MM.1S (cell line): ENCODE measurements around the gene SFXN5.

Experiments used
- EZH2 ChIP-seq: fragments of 300-600 bp; sonication (generic); optimal IDR thresholded peaks from 2 replicates; pipeline ENCODE3; 2017; ENCODE audit warnings: low read depth, mild to moderate bottlenecking, antibody characterized with exemption, low read length, mixed read lengths
- EZH2phosphoT487 ChIP-seq: fragments of 300-600 bp; sonication (generic); IDR thresholded peaks from 2 replicates; pipeline ENCODE4 v1.6.1; 2018; ENCODE audit warnings: antibody characterized with exemption, low read length
- TF ChIP-seq, protein P1 (sequence below): fragments of 300-600 bp; sonication (generic); IDR thresholded peaks from 2 replicates; pipeline ENCODE4 v1.5.1; 2016; ENCODE audit warnings: antibody characterized with exemption, low read length, mixed read lengths

DNA sequence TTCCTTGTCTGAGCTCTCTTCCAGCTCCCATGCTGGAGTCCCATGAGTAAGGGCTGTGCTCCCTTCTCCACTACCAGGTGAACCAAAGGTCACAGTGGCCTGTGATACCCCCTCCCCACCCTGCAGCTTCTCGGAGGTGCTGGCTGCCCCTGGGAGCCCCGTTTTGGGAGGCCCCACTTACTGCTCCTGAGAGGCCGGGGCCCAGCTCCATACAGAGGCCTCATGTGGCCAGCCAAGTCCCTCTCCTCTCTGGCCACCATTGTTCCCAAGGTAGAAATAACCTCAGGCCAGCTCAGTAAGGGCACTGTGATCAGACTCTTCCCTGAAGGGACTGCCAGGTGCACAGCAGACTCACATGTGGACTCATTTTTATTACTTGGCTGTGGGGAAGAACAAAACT, 35.3 kb upstream of the SFXN5 start:
- TF ChIP-seq, protein P1, sequence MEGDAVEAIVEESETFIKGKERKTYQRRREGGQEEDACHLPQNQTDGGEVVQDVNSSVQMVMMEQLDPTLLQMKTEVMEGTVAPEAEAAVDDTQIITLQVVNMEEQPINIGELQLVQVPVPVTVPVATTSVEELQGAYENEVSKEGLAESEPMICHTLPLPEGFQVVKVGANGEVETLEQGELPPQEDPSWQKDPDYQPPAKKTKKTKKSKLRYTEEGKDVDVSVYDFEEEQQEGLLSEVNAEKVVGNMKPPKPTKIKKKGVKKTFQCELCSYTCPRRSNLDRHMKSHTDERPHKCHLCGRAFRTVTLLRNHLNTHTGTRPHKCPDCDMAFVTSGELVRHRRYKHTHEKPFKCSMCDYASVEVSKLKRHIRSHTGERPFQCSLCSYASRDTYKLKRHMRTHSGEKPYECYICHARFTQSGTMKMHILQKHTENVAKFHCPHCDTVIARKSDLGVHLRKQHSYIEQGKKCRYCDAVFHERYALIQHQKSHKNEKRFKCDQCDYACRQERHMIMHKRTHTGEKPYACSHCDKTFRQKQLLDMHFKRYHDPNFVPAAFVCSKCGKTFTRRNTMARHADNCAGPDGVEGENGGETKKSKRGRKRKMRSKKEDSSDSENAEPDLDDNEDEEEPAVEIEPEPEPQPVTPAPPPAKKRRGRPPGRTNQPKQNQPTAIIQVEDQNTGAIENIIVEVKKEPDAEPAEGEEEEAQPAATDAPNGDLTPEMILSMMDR, result no peak
- TF ChIP-seq EZH2phosphoT487, result no peak
- TF ChIP-seq EZH2, result no peak
